Germinal center (tissue), 1 donor: ENCODE measurements around the gene RBM46.
"Not testable (repeated sequence)": the region's sequence is repeated elsewhere in the genome, so short reads cannot be mapped to it uniquely, and the experiment has no call there.

Experiments used
- DNase-seq: peaks from one replicate; pipeline ENCODE4 v3.0.0; 2012; ENCODE audit warnings: mixed read lengths, low spot score

RBM46 gene

DNA sequence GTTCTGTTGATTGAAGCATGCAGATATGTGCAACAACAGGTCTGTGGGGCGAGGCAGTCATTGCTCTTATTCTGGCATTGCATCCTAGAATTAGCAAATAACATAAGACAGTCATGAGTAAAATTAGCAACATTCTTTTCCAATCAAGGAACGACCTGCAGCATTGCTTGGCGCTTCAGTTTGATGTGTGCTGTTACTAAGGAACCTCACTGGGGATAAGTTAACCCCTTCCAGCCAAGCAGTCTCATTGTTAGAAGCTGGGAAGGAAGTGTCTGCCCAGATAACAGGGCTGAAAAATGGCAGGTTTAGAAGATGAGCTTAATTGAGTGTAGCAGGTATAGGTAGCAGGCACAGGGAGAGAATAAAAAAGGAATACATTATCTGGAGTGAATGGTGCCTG is 55.4 kb downstream of the RBM46 start:
- DNase-seq = no peak

- no peak for DNase-seq
Observed at GRCh38 chr4:154838155-154838554, 57.1 kb downstream of the RBM46 start.

DNA sequence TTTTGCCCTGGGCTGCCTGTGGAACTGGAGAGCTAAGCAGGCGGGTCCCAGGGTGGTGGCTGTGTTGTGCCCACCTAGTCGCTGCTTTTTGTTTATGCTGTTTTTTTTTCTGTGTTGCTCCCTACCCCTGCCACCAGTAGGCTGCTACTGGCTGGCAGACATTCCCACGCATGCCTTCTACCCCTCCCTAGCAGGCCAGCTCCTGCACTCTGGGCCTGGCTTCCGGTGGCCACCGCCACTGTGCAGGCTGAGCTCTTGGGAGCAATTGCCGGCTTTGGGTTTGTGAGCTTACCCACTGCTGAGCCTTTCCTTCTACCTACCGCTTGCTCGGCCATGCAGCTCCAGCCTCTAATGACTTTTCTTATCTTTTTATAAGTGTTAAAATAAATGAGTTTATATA is 57.6 kb downstream of the RBM46 start:
- no peak for DNase-seq

GRCh38 chr4:154854362-154854761 is 73.3 kb downstream of the RBM46 start:
- DNase-seq = no peak

GRCh38 chr4:154858166-154858565 is 77.1 kb downstream of the RBM46 start:
- DNase-seq = no peak

DNA sequence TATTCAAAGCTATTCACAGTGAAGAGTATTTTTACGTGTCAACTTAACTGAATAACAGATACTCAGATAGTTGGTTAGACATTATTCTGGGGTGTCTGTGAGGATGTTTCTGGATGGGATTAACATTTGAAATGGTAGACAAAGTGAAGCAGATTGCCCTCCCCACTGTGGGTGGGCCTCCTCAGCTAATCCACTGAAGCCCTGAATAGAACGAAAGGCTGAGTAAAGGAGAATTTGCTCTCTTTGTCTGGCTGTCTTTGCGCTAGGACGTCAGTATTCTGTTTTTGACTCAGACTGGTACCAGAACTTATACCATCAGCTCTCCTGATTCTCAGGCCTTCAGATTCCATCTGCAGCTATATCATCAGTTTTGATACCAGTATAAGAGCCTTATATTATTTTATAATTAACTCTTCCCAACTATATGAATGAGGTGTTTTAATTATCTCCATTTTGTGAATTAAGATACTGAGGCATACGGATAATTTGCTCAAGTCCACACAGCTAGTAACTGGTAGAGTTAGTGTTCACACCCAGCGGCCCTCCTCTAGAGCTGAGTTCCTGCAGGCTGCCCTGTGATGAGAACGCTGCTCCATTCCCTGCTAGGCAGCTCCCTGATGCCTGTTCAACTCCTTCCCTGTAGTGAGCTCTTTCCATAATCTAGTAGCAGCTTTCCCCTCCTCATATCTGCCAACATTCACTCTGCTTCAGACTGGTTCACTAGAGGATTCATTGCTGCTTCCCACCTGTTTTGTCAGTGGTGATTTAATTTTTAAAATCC is 87.5 kb downstream of the RBM46 start:
- DNase-seq = no peak

GRCh38 chr4:154869301-154869700 is 88.2 kb downstream of the RBM46 start:
- no peak for DNase-seq

DNA sequence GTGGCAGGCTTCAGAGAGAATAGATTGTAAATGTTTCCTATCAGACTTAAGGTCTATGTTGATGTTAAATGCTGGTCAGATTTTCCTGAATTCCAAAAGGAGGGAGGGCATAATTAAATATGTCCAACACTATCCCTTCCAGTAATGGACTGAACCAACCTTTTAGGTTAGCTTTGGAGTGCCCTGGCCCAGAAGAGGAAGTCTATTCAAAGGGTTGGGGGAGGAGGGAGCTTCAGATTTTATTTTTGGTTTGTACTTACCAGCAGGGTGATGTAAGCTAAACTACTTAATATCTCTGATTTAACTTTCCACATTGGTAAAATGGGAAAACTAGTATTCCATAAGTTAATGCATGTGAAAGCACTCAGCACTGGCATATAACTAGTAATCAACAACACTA is 91.1 kb downstream of the RBM46 start:
- no peak for DNase-seq

DNA sequence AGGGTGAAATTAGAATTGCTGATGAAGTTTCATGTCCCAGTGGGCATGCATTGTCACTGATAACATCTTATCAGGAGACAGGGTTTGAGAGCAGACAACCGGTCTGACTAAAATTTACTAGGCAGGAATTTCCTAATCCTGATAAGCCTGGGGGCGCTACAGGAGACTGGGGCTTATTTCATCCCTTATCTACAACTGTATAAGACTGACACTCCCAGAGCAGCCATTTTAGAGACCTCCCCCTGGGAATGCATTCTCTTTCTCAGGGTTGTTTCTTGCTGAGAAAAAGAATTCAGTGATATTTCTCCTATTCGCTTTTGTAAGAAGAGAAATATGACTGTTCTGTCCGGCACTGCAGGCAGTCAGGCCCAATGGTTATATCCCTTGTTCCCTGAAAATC is 93.0 kb downstream of the RBM46 start:
- not testable (repeated sequence) for DNase-seq

DNA sequence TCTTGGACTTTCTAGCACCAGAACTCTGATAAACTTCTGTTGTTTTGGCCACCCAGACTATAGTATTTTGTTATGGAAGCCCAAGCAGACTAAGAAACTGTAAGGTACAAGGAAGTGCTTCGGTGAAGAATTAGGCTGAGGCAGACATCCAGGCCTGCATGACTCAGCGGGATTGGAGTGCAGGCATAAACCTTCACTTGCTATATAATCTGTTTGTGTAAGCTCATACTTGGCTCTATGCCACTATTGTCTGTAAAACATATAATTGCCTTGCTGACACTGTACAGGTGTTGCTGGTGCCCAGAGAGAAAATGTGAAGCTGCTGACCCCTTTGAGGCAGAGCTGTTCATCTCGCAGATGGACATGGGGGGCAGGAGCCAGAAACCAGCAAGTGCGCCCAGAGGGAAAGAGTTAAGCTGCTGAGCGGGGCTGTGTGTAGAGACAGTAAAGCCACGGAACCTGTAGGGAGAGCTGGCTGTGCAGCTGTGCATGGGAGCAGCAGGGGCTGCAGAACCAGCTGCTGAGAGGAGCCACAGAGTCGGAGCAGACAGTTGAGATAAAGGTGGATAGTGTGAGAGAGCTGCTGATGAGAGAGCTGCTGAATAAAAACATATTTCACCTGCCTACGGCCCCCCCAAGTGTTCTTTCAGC is 96.2 kb downstream of the RBM46 start:
- DNase-seq = no peak
